Measurements from ENCODE around the gene TIMD4.
"Not testable (repeated sequence)": the region's sequence is repeated elsewhere in the genome, so short reads cannot be mapped to it uniquely, and the experiment has no call there.

Gene TIMD4

GRCh38 chr5:156963125-156963524 lies at the start of gene TIMD4:
TIMD4 (minus strand) TSS chr5:156963226; CDS start chr5:156963198, 28 bp downstream.
- no peaks in the 10 kb centered on the region for H3K27me3 Mint-ChIP-seq
- no peak within 1 kb of the TSS for H3K27ac Mint-ChIP-seq

GRCh38 chr5:157006262-157006661 lies 43.2 kb upstream of the TIMD4 start:
- H3K4me1 Mint-ChIP-seq, result no peaks in the 10 kb centered on the region
- peaks cover 5% of the 10 kb centered on the region for H3K9me3 Mint-ChIP-seq
- H3K27me3 Mint-ChIP-seq, result no peaks in the 10 kb centered on the region
- no peak overlapping the region for H3K27ac Mint-ChIP-seq
- peaks cover 24% of the 10 kb centered on the region for H3K36me3 Mint-ChIP-seq
- H3K4me3 Mint-ChIP-seq, result no peak overlapping the region

More at GRCh38 chr5:156963125-156963524, at the start of gene TIMD4:
- H3K4me1 Mint-ChIP-seq, result no peaks in the 10 kb centered on the region
- no peak within 1 kb of the TSS for H3K4me3 Mint-ChIP-seq
- peaks cover 11% of the 10 kb centered on the region for H3K36me3 Mint-ChIP-seq
- no peaks in the 10 kb centered on the region for H3K9me3 Mint-ChIP-seq

DNA sequence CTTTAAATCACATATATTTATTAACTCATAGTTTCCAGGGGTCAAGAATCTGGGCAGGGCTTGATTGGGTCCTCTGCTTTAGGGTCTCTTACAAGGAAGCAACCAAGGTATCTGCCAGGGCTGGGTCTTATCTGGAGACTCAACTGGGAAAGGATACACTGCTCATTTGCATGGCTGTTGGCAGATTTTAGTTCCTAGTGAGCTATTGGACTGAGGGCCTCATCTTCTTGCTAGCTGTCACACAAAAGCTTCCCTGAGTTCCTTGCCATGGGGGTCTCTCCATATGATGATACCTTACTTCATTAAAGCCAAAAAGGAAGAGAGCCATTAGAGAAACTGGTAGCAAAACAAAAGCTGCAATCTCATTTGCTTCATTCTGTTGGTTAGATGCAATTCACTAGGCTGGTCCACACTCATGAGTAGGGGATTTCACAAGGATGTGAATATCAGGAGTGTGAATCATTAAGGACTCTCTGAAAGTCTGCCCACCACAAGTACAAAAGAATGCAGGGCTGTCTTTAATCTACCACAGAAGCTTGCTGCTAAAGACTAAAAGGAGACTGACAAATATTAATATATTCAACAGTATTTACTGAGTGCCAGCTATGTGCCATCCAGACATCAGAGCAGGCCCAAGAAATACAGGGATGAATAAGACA lies 42.0 kb upstream of the TIMD4 start:
- no peaks in the 10 kb centered on the region for H3K4me1 Mint-ChIP-seq
- H3K4me3 Mint-ChIP-seq, result no peak overlapping the region
- H3K9me3 Mint-ChIP-seq, result peaks cover 5% of the 10 kb centered on the region
- H3K36me3 Mint-ChIP-seq, result peaks cover 29% of the 10 kb centered on the region
- H3K27me3 Mint-ChIP-seq, result no peaks in the 10 kb centered on the region
- no peak overlapping the region for H3K27ac Mint-ChIP-seq

DNA sequence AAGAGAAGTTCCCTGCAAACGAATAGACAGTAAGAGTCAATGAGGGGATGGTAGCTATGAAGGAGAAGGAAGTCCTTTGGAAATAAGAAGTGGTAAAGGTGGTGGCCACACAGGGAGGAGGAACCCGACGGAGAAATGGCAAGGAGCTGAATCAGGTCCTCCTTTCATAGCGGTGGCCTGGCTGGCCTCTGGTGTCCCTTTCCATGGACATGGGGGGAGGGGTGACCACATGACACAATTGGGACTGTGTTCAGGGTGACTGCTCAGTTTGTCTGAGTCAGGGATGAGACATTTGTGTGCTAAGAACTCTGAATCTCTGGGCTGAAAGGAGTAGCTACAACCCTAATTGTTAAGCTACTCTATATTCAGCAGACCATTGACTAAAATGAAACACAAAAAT lies 28.7 kb upstream of the TIMD4 start:
- Mint-ChIP-seq H3K9me3 (no peaks in the 10 kb centered on the region), H3K4me1 (no peaks in the 10 kb centered on the region), H3K27me3 (no peaks in the 10 kb centered on the region), H3K36me3 (peaks cover 5% of the 10 kb centered on the region), H3K4me3 (no peak overlapping the region), H3K27ac (no peak overlapping the region)

- Mint-ChIP-seq H3K4me3 (no peak overlapping the region), H3K4me1 (no peaks in the 10 kb centered on the region), H3K27me3 (no peaks in the 10 kb centered on the region), H3K36me3 (peaks cover 13% of the 10 kb centered on the region), H3K9me3 (no peaks in the 10 kb centered on the region), H3K27ac (no peak overlapping the region)
These were observed 21.0 kb upstream of the TIMD4 start for GRCh38 chr5:156984064-156984463.

DNA sequence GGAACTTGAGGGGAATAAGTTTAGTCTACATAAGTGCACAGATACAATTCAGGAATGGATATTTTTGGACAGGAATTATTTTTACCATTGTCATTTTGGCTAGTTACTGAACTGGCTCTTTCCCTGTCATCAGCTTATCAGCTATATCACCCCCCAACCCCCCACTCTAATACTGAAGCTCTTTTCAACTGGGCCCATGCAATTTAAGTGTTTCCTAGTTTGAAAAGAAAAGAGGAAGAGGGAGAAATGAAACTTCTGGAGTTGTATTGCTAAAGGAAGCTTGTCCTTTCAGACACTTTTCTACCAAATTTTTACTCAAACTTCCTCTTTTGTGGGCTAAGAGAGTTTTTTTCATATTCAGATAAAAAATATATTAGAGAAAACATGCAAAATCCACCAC lies 18.5 kb upstream of the TIMD4 start:
- Mint-ChIP-seq H3K9me3 (no peaks in the 10 kb centered on the region), H3K4me3 (no peak overlapping the region), H3K27ac (no peak overlapping the region), H3K4me1 (no peaks in the 10 kb centered on the region), H3K36me3 (peaks cover 11% of the 10 kb centered on the region), H3K27me3 (no peaks in the 10 kb centered on the region)

DNA sequence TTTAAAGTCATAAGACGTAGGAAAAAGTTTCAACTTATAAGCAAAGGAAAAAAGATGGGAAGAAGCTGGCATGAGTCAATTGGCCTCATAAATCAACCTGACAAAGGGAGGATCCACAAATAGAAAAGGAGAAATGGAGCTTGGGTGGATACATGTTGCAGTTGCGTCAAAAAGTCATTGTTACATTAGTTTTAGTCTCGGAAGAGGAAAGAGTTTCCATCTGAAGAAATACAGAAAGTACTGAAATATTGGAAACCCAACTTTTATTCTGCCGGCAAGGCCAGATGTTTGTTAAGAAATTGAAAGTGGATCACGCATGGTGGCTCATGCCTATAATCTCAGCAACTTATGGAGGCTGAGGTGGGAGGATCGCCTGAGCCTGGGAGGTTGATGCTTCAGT lies 11.3 kb upstream of the TIMD4 start:
- no peak overlapping the region for H3K27ac Mint-ChIP-seq
- H3K4me3 Mint-ChIP-seq, result no peak overlapping the region
- peaks cover 4% of the 10 kb centered on the region for H3K4me1 Mint-ChIP-seq
- peaks cover 5% of the 10 kb centered on the region for H3K36me3 Mint-ChIP-seq
- H3K27me3 Mint-ChIP-seq, result no peaks in the 10 kb centered on the region
- no peaks in the 10 kb centered on the region for H3K9me3 Mint-ChIP-seq

DNA sequence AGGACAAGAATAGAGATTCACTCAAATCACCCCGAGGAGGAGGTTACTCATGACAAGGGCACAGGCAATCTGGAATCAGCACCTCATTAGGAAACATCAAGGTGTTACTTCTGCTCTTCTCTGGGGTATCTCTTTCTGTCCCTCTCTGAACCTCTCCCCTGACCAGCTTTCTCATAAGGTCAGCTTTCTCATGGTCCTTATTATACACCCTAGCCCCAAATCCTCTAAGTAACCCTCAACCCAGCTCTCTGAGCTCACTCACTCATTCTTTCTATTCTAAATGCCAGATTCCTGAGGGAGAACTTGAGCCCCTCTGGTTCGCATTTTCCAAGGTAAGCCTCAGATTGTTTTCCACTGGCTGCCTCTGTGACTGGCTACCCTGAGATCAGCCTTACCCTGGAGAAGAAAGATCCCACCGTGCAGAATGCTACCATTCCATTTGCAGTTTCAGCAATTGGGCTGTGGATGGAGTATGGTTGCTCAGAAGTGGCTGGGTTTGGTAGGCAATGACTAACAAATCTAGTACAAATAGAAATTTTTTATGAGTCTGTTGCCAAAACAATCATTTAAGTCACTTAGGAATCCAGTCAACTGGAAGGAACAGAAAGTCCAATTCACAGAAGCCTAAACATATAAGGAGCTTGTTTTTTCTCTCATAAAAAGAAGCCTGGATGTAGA lies 9.0 kb upstream of the TIMD4 start:
- peak overlapping the region; percentile 19 for H3K27ac Mint-ChIP-seq

GRCh38 chr5:156971415-156971814 lies 8.4 kb upstream of the TIMD4 start:
- Mint-ChIP-seq H3K27me3 (no peaks in the 10 kb centered on the region), H3K27ac (no peak overlapping the region), H3K9me3 (no peaks in the 10 kb centered on the region), H3K4me1 (peaks cover 4% of the 10 kb centered on the region), H3K36me3 (peaks cover under 1% of the 10 kb centered on the region), H3K4me3 (no peak overlapping the region)

More for the DNA sequence above, 9.0 kb upstream of the TIMD4 start:
- Mint-ChIP-seq H3K27me3 (no peaks in the 10 kb centered on the region), H3K36me3 (peaks cover 2% of the 10 kb centered on the region), H3K9me3 (no peaks in the 10 kb centered on the region), H3K4me1 (peaks cover 4% of the 10 kb centered on the region), H3K4me3 (no peak overlapping the region)

GRCh38 chr5:156967386-156967785 lies 4.4 kb upstream of the TIMD4 start:
- H3K27ac Mint-ChIP-seq, H3K4me3 Mint-ChIP-seq, H3K27me3 Mint-ChIP-seq, H3K9me3 Mint-ChIP-seq, H3K4me1 Mint-ChIP-seq: not testable (repeated sequence)
- H3K36me3 Mint-ChIP-seq, result peaks cover 11% of the 10 kb centered on the region

- Mint-ChIP-seq H3K4me1 (peaks cover 6% of the 10 kb centered on the region), H3K4me3 (no peak overlapping the region), H3K36me3 (peaks cover 7% of the 10 kb centered on the region), H3K27me3 (no peaks in the 10 kb centered on the region), H3K9me3 (no peaks in the 10 kb centered on the region), H3K27ac (no peak overlapping the region)
These were observed 6.7 kb downstream of the TIMD4 start for GRCh38 chr5:156956321-156956720.

DNA sequence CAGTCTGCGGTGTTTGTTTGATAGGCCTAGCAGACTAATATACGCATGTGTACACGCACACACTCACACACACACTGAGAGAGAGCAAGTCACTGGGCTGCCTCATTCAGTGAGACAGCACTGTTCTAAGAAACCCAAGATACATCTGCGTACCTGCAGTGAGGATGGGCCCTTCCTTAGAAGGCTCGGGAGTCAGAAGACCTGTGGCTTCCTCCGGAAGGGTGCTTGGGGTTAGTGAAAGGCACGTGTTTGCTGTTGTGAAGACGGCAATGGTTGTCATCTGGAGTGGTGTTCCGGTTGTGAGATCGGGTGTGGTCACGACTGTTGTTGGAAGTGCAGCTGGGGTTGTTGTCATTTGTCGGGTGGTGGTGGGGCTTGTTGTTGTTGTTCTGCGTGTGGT lies 11.7 kb downstream of the TIMD4 start:
- Mint-ChIP-seq H3K9me3 (no peaks in the 10 kb centered on the region), H3K36me3 (peaks cover 17% of the 10 kb centered on the region), H3K4me1 (peaks cover 6% of the 10 kb centered on the region), H3K4me3 (no peak overlapping the region), H3K27ac (no peak overlapping the region), H3K27me3 (no peaks in the 10 kb centered on the region)

DNA sequence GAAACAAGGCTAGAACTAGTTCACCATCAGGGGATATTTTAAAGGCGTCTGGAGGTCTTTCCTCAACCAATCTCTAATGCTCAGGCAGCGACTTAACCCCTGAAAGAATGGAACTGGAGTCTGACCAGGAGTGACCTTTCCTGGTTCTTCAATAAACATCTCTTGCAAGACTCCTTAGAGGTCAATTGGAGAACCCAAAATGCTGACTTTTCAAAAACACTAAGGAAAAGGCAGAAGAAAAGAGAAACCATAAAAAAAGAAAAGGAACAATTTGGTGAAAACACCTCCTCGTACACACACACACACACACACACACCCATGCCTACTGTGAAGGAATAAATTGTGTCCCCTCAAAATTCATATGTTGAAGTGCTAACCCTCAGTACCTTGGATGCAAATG lies 12.3 kb downstream of the TIMD4 start:
- Mint-ChIP-seq H3K27me3 (no peaks in the 10 kb centered on the region), H3K36me3 (peaks cover 20% of the 10 kb centered on the region), H3K4me1 (peaks cover 5% of the 10 kb centered on the region), H3K4me3 (no peak overlapping the region), H3K9me3 (no peaks in the 10 kb centered on the region), H3K27ac (no peak overlapping the region)

DNA sequence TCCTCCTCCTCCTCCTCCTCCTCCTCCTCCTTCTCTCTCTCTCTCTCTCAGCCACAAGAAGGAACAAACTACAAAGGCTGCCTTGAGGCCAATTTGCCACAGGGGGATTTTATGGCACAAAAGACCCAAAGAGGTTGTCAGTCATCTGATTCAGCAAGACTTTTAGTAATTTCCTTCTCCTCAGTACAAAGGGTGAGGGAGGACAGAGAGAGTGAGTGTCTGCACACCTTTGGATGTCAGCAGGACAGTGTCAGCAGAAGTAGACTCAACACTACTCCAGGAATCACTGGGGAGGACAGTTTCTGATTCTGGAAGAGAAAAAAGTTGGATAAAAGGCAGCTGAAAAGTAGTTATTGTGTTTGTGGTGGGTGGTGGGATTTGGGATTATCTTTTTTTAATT lies 13.6 kb downstream of the TIMD4 start:
- H3K36me3 Mint-ChIP-seq, result peaks cover 24% of the 10 kb centered on the region
- H3K4me1 Mint-ChIP-seq, result peaks cover 5% of the 10 kb centered on the region
- H3K4me3 Mint-ChIP-seq, result no peak overlapping the region
- H3K27ac Mint-ChIP-seq, result no peak overlapping the region
- no peaks in the 10 kb centered on the region for H3K27me3 Mint-ChIP-seq
- no peaks in the 10 kb centered on the region for H3K9me3 Mint-ChIP-seq

- Mint-ChIP-seq H3K36me3 (peaks cover 21% of the 10 kb centered on the region), H3K4me1 (peaks cover 9% of the 10 kb centered on the region), H3K27ac (no peak overlapping the region), H3K9me3 (no peaks in the 10 kb centered on the region), H3K27me3 (no peaks in the 10 kb centered on the region), H3K4me3 (no peak overlapping the region)
These were observed 15.1 kb downstream of the TIMD4 start for GRCh38 chr5:156947925-156948324.

DNA sequence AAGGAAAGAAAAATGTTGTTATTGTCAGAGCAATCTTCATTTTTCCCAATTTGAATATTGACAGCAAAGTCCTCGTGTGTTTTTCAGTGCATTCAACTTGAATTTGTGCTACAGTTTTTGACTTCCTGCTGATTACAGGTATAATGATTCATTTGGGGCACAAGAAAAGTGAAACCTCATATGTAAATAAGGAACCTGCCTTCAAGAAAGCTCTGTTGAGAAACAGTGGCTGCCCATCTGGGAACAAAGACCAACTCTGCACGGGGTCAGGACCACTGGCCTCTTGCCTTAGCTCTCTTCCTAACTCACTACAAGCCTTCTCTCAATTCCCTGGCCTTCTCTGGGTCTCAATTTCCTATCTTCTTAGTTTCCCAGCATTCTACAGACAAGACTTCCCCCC lies 21.0 kb downstream of the TIMD4 start:
- Mint-ChIP-seq H3K4me1 (peaks cover 21% of the 10 kb centered on the region), H3K9me3 (no peaks in the 10 kb centered on the region), H3K4me3 (peak overlapping the region; percentile 58), H3K27me3 (no peaks in the 10 kb centered on the region), H3K36me3 (peaks cover 15% of the 10 kb centered on the region), H3K27ac (peak overlapping the region; percentile 80)
